Mucosa of rectum (tissue), 2 donors: ENCODE results near the gene GUCA2B.

Experiments used
- H3K27ac ChIP-seq, 2 donors: one replicate each; pipeline ENCODE4 v1.7.0; 2013; ENCODE audit warnings: inconsistent platforms in 2 of 2, low read depth in 2 of 2, low read length in 2 of 2
- H3K27me3 ChIP-seq, 2 donors: one replicate each; pipeline ENCODE4 v1.7.0; 2013; ENCODE audit warnings: low read length in 2 of 2; ENCODE audit not compliant: control insufficient read depth in 2 of 2, insufficient read depth in 2 of 2
- H3K36me3 ChIP-seq, 2 donors: one replicate each; pipeline ENCODE4 v1.7.0; 2013; ENCODE audit warnings: low read length in 2 of 2; ENCODE audit not compliant: control insufficient read depth in 2 of 2, insufficient read depth in 2 of 2
- H3K4me1 ChIP-seq, 2 donors: one replicate each; pipeline ENCODE4 v1.7.0; 2013; ENCODE audit warnings: low read length in 2 of 2, mild to moderate bottlenecking in 1 of 2; ENCODE audit not compliant: control insufficient read depth in 2 of 2, insufficient read depth in 2 of 2
- H3K4me3 ChIP-seq, 2 donors: one replicate each; pipeline ENCODE4 v1.7.0; 2013; ENCODE audit warnings: low read length in 2 of 2
- H3K9ac ChIP-seq, 2 donors: one replicate each; pipeline ENCODE4 v1.7.0; 2013; ENCODE audit warnings: low read length in 2 of 2, low read depth in 1 of 2, mild to moderate bottlenecking in 1 of 2
- H3K9me3 ChIP-seq, 2 donors: one replicate each; pipeline ENCODE4 v1.7.0; 2013; ENCODE audit warnings: low read length in 2 of 2; ENCODE audit not compliant: control insufficient read depth in 2 of 2
- donor health status: healthy.
- donor health status: Normal muscosa, but diverticular disease.

Gene GUCA2B

GRCh38 chr1:42140191-42140590, 13.0 kb upstream of the GUCA2B start:
- Histone ChIP-seq H3K9ac (no peak overlapping the region), H3K4me3 (no peak overlapping the region), H3K36me3 (no peaks in the 10 kb centered on the region), H3K27me3 (peaks cover 7 to 9% of the 10 kb centered on the region in 2 donors), H3K4me1 (no peaks in the 10 kb centered on the region), H3K27ac (no peak overlapping the region), H3K9me3 (no peaks in the 10 kb centered on the region)

GRCh38 chr1:42141978-42142377, 11.2 kb upstream of the GUCA2B start:
- Histone ChIP-seq H3K27me3 (peaks cover 12 to 17% of the 10 kb centered on the region in 2 donors), H3K9me3 (no peaks in the 10 kb centered on the region), H3K4me1 (no peaks in the 10 kb centered on the region), H3K9ac (no peak overlapping the region), H3K4me3 (no peak overlapping the region), H3K27ac (no peak overlapping the region), H3K36me3 (no peaks in the 10 kb centered on the region)

GRCh38 chr1:42142894-42143675, 10.1 kb upstream of the GUCA2B start:
- Histone ChIP-seq H3K4me3 (no peak overlapping the region), H3K27ac (no peak overlapping the region), H3K27me3 (peaks cover 12 to 15% of the 10 kb centered on the region in 2 donors), H3K9me3 (no peaks in the 10 kb centered on the region), H3K9ac (no peak overlapping the region), H3K4me1 (peaks cover 0 to 2% of the 10 kb centered on the region in 2 donors), H3K36me3 (no peaks in the 10 kb centered on the region)

GRCh38 chr1:42143896-42144710, 9.1 kb upstream of the GUCA2B start:
- Histone ChIP-seq H3K9ac (no peak overlapping the region), H3K27me3 (peaks cover 12 to 15% of the 10 kb centered on the region in 2 donors), H3K4me3 (no peak overlapping the region), H3K36me3 (no peaks in the 10 kb centered on the region), H3K27ac (no peak overlapping the region), H3K4me1 (peaks cover 0 to 2% of the 10 kb centered on the region in 2 donors), H3K9me3 (no peaks in the 10 kb centered on the region)

- Histone ChIP-seq H3K4me3 (no peak overlapping the region), H3K9ac (no peak overlapping the region), H3K27me3 (peaks cover 12 to 15% of the 10 kb centered on the region in 2 donors), H3K4me1 (peaks cover 0 to 2% of the 10 kb centered on the region in 2 donors), H3K9me3 (no peaks in the 10 kb centered on the region), H3K27ac (no peak overlapping the region), H3K36me3 (no peaks in the 10 kb centered on the region)
These were observed 8.4 kb upstream of the GUCA2B start for GRCh38 chr1:42144711-42145388.

- Histone ChIP-seq H3K27ac (no peak overlapping the region), H3K4me1 (peaks cover 0 to 2% of the 10 kb centered on the region in 2 donors), H3K27me3 (peaks cover 12 to 15% of the 10 kb centered on the region in 2 donors), H3K4me3 (no peak overlapping the region), H3K9ac (no peak overlapping the region), H3K9me3 (no peaks in the 10 kb centered on the region), H3K36me3 (no peaks in the 10 kb centered on the region)
These were observed 7.9 kb upstream of the GUCA2B start for GRCh38 chr1:42145389-42145716.

GRCh38 chr1:42145764-42146625, 7.2 kb upstream of the GUCA2B start:
- peaks cover 12 to 15% of the 10 kb centered on the region in 2 donors for H3K27me3 ChIP-seq
- no peaks in the 10 kb centered on the region for H3K9me3 ChIP-seq
- no peak overlapping the region for H3K4me3 ChIP-seq
- no peaks in the 10 kb centered on the region for H3K36me3 ChIP-seq
- H3K27ac ChIP-seq, result no peak overlapping the region
- no peak overlapping the region for H3K9ac ChIP-seq
- peaks cover under 1 to 2% of the 10 kb centered on the region in 2 donors for H3K4me1 ChIP-seq

GRCh38 chr1:42146626-42147320, 6.4 kb upstream of the GUCA2B start:
- Histone ChIP-seq H3K4me1 (peaks cover 4 to 6% of the 10 kb centered on the region in 2 donors), H3K27me3 (peaks cover 12 to 15% of the 10 kb centered on the region in 2 donors), H3K36me3 (no peaks in the 10 kb centered on the region), H3K27ac (no peak overlapping the region), H3K9ac (no peak overlapping the region), H3K4me3 (no peak overlapping the region), H3K9me3 (no peaks in the 10 kb centered on the region)

GRCh38 chr1:42148166-42148565, 5.0 kb upstream of the GUCA2B start:
- H3K4me1 ChIP-seq, result peaks cover 8 to 19% of the 10 kb centered on the region in 2 donors
- H3K27ac ChIP-seq, result no peak overlapping the region
- H3K27me3 ChIP-seq, result peaks cover 12% of the 10 kb centered on the region in 2 donors
- H3K4me3 ChIP-seq, result no peak overlapping the region
- H3K9ac ChIP-seq, result no peak overlapping the region
- H3K9me3 ChIP-seq, result no peaks in the 10 kb centered on the region
- no peaks in the 10 kb centered on the region for H3K36me3 ChIP-seq
